Measurements from ENCODE around the gene SLC38A3.

The SLC38A3 gene

DNA sequence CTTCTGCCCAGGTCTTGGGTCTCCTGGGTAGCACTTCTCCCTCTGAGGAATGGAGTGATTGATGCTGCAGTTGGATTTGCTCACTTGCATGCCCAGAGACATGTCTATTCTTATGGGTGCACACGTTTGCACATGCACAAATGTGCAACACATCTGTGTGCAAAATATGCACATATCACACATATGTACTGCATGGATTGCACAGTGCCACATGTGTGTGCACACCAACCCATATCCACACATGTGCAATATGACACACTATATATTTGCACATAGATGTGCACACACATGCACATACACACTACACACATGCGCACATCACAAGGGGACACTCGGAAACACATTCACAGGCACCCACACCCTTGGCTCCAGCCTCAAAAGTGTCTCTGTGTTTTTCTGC, 63.2 kb downstream of the SLC38A3 start:
- H3K27me3 Mint-ChIP-seq: peaks cover 7% of the 10 kb centered on the region

DNA sequence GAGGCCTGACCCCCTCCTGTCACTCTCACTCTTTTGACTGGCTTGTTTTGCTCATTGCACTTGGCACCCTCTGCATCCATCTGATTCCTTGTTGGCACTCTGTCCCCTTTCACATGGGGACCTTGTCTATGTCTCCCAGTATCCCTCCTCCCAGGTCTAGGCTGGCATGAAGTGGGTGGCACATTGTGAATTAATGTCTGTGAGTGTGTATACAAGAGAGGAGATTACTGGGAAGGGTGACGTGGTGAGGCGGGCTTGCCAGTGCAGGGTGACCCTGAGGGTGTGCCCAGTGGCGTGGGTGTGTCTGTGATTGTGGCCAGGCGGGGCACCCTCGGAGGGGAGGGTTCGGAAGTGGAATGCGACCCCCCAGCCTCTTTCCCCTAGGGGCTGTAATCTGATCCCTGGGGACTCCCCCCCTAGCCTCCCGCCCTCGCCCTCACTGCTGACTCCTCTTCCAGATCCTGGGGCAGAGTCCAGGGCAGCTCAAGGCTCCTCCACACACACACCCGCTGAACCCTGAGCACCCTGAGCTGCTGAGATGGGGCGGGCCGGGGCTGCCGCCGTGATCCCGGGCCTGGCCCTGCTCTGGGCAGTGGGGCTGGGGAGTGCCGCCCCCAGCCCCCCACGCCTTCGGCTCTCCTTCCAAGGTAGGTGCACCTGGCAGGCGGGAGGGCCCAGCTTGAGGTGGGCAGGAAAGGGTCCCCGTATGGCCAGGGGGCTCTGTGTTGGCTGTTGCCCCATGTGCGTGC, 63.8 kb downstream of the SLC38A3 start, which contains the start of gene SEMA3B:
TSS of gene SEMA3B (plus strand) at position 445 of the 749 bp plus-strand sequence. CDS start at position 539, 94 bp downstream.
- DNase-seq (ENCODE audit: low spot score in 2 of 2) (no peak), ATAC-seq (replicated peaks; ENCODE audit: extremely low read depth, poor library complexity, severe bottlenecking) (no peak)
- peaks cover 9% of the 10 kb centered on the region for H3K36me3 Mint-ChIP-seq (ENCODE audit: insufficient read depth)
- peaks cover 10% of the 10 kb centered on the region for H3K27me3 Mint-ChIP-seq
- H3K27ac Mint-ChIP-seq (ENCODE audit: low read depth): no peak within 1 kb of the TSS
- H3K4me3 Mint-ChIP-seq: no peak within 1 kb of the TSS
- no peaks in the 10 kb centered on the region for H3K9me3 Mint-ChIP-seq
- H3K4me1 Mint-ChIP-seq: peaks cover 6% of the 10 kb centered on the region

More for the DNA sequence above, 63.2 kb downstream of the SLC38A3 start:
- H3K27ac Mint-ChIP-seq (ENCODE audit: low read depth): no peak overlapping the region
- peaks cover 9% of the 10 kb centered on the region for H3K36me3 Mint-ChIP-seq (ENCODE audit: insufficient read depth)
- ATAC-seq (replicated peaks; ENCODE audit: extremely low read depth, poor library complexity, severe bottlenecking): no peak
- H3K9me3 Mint-ChIP-seq: no peaks in the 10 kb centered on the region
- H3K4me1 Mint-ChIP-seq: peaks cover 6% of the 10 kb centered on the region
- H3K4me3 Mint-ChIP-seq: no peak overlapping the region
- no peak for DNase-seq (ENCODE audit: low spot score in 2 of 2)

DNA sequence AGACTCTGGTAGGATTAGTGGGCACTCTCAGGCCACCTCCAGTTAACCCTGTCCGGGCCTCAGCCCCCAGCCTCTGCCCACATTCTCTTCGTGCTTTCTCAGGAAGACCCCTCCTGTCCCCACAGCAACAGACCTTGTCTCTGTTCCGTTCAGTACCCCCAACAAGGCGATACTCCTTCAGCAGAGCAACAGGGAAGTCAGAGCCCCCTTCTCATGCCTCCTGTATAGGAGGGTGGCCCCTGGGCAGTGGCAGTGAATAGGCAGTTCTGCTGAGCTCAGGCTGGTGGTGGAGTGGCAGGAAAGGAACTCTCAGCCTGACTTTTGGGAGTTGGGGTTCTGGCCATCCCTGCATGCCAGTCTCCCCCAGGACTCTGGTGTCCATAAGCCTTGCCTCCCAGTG, 64.4 kb downstream of the SLC38A3 start:
- ATAC-seq (replicated peaks; ENCODE audit: extremely low read depth, poor library complexity, severe bottlenecking): no peak
- H3K27me3 Mint-ChIP-seq: peaks cover 16% of the 10 kb centered on the region
- DNase-seq (ENCODE audit: low spot score in 2 of 2): no peak
- peaks cover 12% of the 10 kb centered on the region for H3K4me1 Mint-ChIP-seq
- no peaks in the 10 kb centered on the region for H3K9me3 Mint-ChIP-seq
- no peak overlapping the region for H3K27ac Mint-ChIP-seq (ENCODE audit: low read depth)
- H3K4me3 Mint-ChIP-seq: no peak overlapping the region
- H3K36me3 Mint-ChIP-seq (ENCODE audit: insufficient read depth): peaks cover 13% of the 10 kb centered on the region

DNA sequence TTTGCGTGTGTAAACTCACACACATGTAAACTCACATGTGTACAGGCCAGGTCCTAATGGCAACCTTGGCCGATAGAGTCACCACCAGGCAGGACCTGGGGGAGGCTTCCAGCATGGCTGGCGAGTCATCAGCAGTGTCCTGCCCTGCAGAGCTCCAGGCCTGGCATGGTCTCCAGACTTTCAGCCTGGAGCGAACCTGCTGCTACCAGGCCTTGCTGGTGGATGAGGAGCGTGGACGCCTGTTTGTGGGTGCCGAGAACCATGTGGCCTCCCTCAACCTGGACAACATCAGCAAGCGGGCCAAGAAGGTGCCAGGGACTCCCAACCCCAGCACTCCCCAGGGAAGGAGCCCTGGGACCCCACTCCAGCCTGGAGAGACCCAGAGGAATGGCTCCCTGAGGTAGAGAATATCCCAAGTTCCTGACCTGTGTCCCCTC, 64.9 kb downstream of the SLC38A3 start:
- no peak overlapping the region for H3K27ac Mint-ChIP-seq (ENCODE audit: low read depth)
- H3K27me3 Mint-ChIP-seq: peaks cover 22% of the 10 kb centered on the region
- no peak for DNase-seq (ENCODE audit: low spot score in 2 of 2)
- ATAC-seq (replicated peaks; ENCODE audit: extremely low read depth, poor library complexity, severe bottlenecking): no peak
- H3K4me1 Mint-ChIP-seq: peaks cover 16% of the 10 kb centered on the region
- H3K4me3 Mint-ChIP-seq: no peak overlapping the region
- H3K36me3 Mint-ChIP-seq (ENCODE audit: insufficient read depth): peaks cover 13% of the 10 kb centered on the region
- H3K9me3 Mint-ChIP-seq: no peaks in the 10 kb centered on the region

DNA sequence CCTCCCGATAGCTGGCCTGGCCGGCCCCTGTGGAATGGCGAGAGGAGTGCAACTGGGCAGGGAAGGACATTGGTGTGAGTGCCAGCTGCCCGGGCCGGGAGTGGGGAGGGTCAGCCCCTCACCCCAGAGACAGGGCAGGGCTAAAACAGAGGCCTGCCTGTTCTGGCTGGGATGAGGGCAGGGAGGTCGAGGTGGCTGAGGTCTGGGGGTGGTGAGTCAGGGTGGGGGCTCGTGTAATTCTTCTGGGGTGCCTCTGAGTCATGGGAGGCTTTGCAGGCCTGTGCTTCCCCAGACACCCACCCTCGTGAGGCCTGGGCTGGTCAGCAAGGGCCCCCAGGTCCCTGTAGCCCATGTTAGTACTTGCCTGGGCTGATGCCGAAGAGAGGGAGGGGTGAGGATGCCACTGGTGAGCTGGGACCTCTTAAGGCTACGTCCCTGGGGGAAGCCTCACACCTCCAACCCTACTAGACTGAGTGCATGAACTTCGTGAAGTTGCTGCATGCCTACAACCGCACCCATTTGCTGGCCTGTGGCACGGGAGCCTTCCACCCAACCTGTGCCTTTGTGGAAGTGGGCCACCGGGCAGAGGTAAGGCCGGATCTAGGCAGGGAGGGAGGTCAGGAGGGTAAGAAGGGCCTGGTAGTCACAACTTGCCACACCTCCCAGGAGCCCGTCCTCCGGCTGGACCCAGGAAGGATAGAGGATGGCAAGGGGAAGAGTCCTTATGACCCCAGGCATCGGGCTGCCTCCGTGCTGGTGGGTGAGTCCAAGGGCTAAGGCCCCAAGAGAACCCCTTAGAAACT, 65.6 kb downstream of the SLC38A3 start:
- ATAC-seq (replicated peaks; ENCODE audit: extremely low read depth, poor library complexity, severe bottlenecking): no peak
- Mint-ChIP-seq H3K36me3 (ENCODE audit: insufficient read depth) (peaks cover 13% of the 10 kb centered on the region), H3K9me3 (no peaks in the 10 kb centered on the region), H3K4me1 (peaks cover 18% of the 10 kb centered on the region), H3K4me3 (no peak overlapping the region), H3K27me3 (peaks cover 28% of the 10 kb centered on the region), H3K27ac (ENCODE audit: low read depth) (no peak overlapping the region)
- DNase-seq (ENCODE audit: low spot score in 2 of 2): no peak
